H9 (cell line): ENCODE data around the gene HYAL2. TPM values are rescaled to one million over a fixed set of nuclear protein-coding genes. Genes with fewer than 3 reads are reported as not detected.

Experiments used
- DNase-seq: peaks from one replicate; pipeline ENCODE4 v3.0.0-alpha.2; 2017
- H2AFZ ChIP-seq: one replicate; pipeline ENCODE4 v1.6.1; 2013; ENCODE audit warnings: mild to moderate bottlenecking, low read length, control low read depth, moderate library complexity
- H2AK5ac ChIP-seq: 2 replicates; pipeline ENCODE4 v1.6.1; 2013; ENCODE audit warnings: low read length, control low read depth, mixed read lengths; ENCODE audit not compliant: insufficient read length
- H2BK120ac ChIP-seq: one replicate; pipeline ENCODE4 v1.6.1; 2013; ENCODE audit warnings: low read depth, mild to moderate bottlenecking, low read length, control low read depth, inconsistent platforms; ENCODE audit not compliant: poor library complexity, severe bottlenecking
- H2BK12ac ChIP-seq: 2 replicates; pipeline ENCODE4 v1.6.1; 2013; ENCODE audit warnings: low read length, control low read depth, mixed read lengths, low read depth; ENCODE audit not compliant: insufficient read length
- H2BK15ac ChIP-seq: 2 replicates; pipeline ENCODE4 v1.6.1; 2013; ENCODE audit warnings: low read depth, low read length, control low read depth
- H2BK20ac ChIP-seq: one replicate; pipeline ENCODE4 v1.6.1; 2013; ENCODE audit warnings: low read depth, mild to moderate bottlenecking, low read length, control low read depth, inconsistent platforms; ENCODE audit not compliant: poor library complexity, severe bottlenecking
- H2BK5ac ChIP-seq: 2 replicates; pipeline ENCODE4 v1.6.1; 2013; ENCODE audit warnings: low read length, control low read depth, mixed read lengths; ENCODE audit not compliant: insufficient read length
- H3K14ac ChIP-seq: 2 replicates; pipeline ENCODE4 v1.6.1; 2013; ENCODE audit warnings: low read length, control low read depth; ENCODE audit not compliant: insufficient read depth
- H3K18ac ChIP-seq: 2 replicates; pipeline ENCODE4 v1.6.1; 2013; ENCODE audit warnings: low read depth, mild to moderate bottlenecking, mixed read lengths, low read length, control low read depth; ENCODE audit not compliant: insufficient read length
- H3K23ac ChIP-seq: 2 replicates; pipeline ENCODE4 v1.6.1; 2013; ENCODE audit warnings: low read length, control low read depth, mixed read lengths, low read depth; ENCODE audit not compliant: insufficient read length
- H3K23me2 ChIP-seq: 2 replicates; pipeline ENCODE4 v1.6.1; 2013; ENCODE audit warnings: low read depth, mild to moderate bottlenecking, mixed read lengths, low read length, control low read depth; ENCODE audit not compliant: insufficient read length, poor library complexity, severe bottlenecking
- H3K27ac ChIP-seq: 2 replicates; pipeline ENCODE4 v1.5.1; 2013; ENCODE audit warnings: low read length, control low read depth, mixed read lengths, low read depth; ENCODE audit not compliant: insufficient read length
- H3K27me3 ChIP-seq: 2 replicates; pipeline ENCODE4 v1.6.1; 2013; ENCODE audit warnings: low read length, control low read depth, inconsistent platforms; ENCODE audit not compliant: insufficient read depth
- H3K4ac ChIP-seq: 2 replicates; pipeline ENCODE4 v1.6.1; 2013; ENCODE audit warnings: low read depth, mild to moderate bottlenecking, control low read depth, inconsistent platforms, low read length, moderate library complexity
- H3K4me1 ChIP-seq: 2 replicates; pipeline ENCODE4 v1.6.1; 2013; ENCODE audit warnings: low read length, control low read depth, inconsistent platforms; ENCODE audit not compliant: insufficient read depth
- H3K4me2 ChIP-seq: 2 replicates; pipeline ENCODE4 v1.6.1; 2013; ENCODE audit warnings: low read length, control low read depth, mixed read lengths; ENCODE audit not compliant: insufficient read length, insufficient read depth
- H3K56ac ChIP-seq: 2 replicates; pipeline ENCODE4 v1.6.1; 2013; ENCODE audit warnings: low read depth, mild to moderate bottlenecking, mixed read lengths, low read length, control low read depth; ENCODE audit not compliant: insufficient read length
- H3K79me1 ChIP-seq: 2 replicates; pipeline ENCODE4 v1.6.1; 2013; ENCODE audit warnings: low read depth, mild to moderate bottlenecking, moderate library complexity, low read length, control low read depth, inconsistent platforms; ENCODE audit not compliant: insufficient read depth, poor library complexity, severe bottlenecking
- H3K79me2 ChIP-seq: 2 replicates; pipeline ENCODE4 v1.6.1; 2013; ENCODE audit warnings: low read length, control low read depth, inconsistent platforms; ENCODE audit not compliant: insufficient read depth
- H3K9ac ChIP-seq: 2 replicates; pipeline ENCODE4 v1.6.1; 2013; ENCODE audit warnings: low read length, control low read depth, mixed read lengths; ENCODE audit not compliant: insufficient read length; ENCODE audit errors: extremely low read depth
- H3K9me3 ChIP-seq: one replicate; pipeline ENCODE4 v1.6.1; 2013; ENCODE audit warnings: low read depth, low read length, inconsistent platforms; ENCODE audit not compliant: control insufficient read depth
- H3T11ph ChIP-seq: one replicate; pipeline ENCODE4 v1.6.1; 2013; ENCODE audit warnings: mild to moderate bottlenecking, low read length, control low read depth, inconsistent platforms
- H4K20me1 ChIP-seq: one replicate; pipeline ENCODE4 v1.6.1; 2013; ENCODE audit not compliant: control insufficient read depth, insufficient read length, insufficient read depth
- H4K5ac ChIP-seq: 2 replicates; pipeline ENCODE4 v1.6.1; 2013; ENCODE audit warnings: low read depth, mild to moderate bottlenecking, mixed read lengths, low read length, control low read depth; ENCODE audit not compliant: insufficient read length
- H4K8ac ChIP-seq: replicated peaks from 2 replicates; pipeline ENCODE4 v1.6.1; 2013; ENCODE audit warnings: low read length, control low read depth, mixed read lengths, low read depth; ENCODE audit not compliant: insufficient read length
- H4K91ac ChIP-seq: 2 replicates; pipeline ENCODE4 v1.6.1; 2013; ENCODE audit warnings: low read depth, mild to moderate bottlenecking, moderate library complexity, mixed read lengths, low read length, control low read depth; ENCODE audit not compliant: insufficient read length
- H3K27ac Mint-ChIP-seq, 3 experiments: 2 replicates in 2 of 3; 3 replicates in 1 of 3; pipeline ENCODE4 v1.8.0; 2020 to 2021; ENCODE audit warnings: mixed read lengths in 3 of 3, mild to moderate bottlenecking in 1 of 3, moderate library complexity in 1 of 3
- H3K27me3 Mint-ChIP-seq: 2 replicates; pipeline ENCODE4 v1.8.0; 2021; ENCODE audit warnings: low read depth, mild to moderate bottlenecking, moderate library complexity, mixed read lengths
- H3K36me3 Mint-ChIP-seq, 3 experiments: 2 replicates in 2 of 3; 3 replicates in 1 of 3; pipeline ENCODE4 v1.8.0; 2020 to 2021; ENCODE audit warnings: low read depth in 3 of 3, mixed read lengths in 3 of 3; ENCODE audit not compliant: insufficient read depth in 1 of 3
- H3K4me1 Mint-ChIP-seq, 2 experiments: 2 replicates each; pipeline ENCODE4 v1.8.0; 2020; ENCODE audit warnings: mixed read lengths in 2 of 2
- H3K4me3 Mint-ChIP-seq, 2 experiments: 2 replicates in 1 of 2; 3 replicates in 1 of 2; pipeline ENCODE4 v1.8.0; 2020 to 2021; ENCODE audit warnings: mild to moderate bottlenecking in 2 of 2, mixed read lengths in 2 of 2, moderate library complexity in 1 of 2
- H3K9me3 Mint-ChIP-seq, 2 experiments: 2 replicates in 1 of 2; 3 replicates in 1 of 2; pipeline ENCODE4 v1.8.0; 2020; ENCODE audit warnings: mild to moderate bottlenecking in 2 of 2, mixed read lengths in 2 of 2, moderate library complexity in 1 of 2
- CTCF ChIP-seq: fragments of 200-600 bp; sonication (generic); conservative IDR thresholded peaks from 3 replicates; pipeline ENCODE4 v1.8.0; 2021; ENCODE audit warnings: antibody characterized with exemption, mild to moderate bottlenecking
- WGBS: extraction: QIAGEN DNeasy Blood & Tissue Kit; methylation state at CpG from one replicate; pipeline ENCODE4 v1.1.7; 2013; ENCODE audit warnings: missing lambda C conversion rate, low lambda C conversion rate, mixed read lengths; ENCODE audit not compliant: insufficient read length; ENCODE audit errors: extremely low coverage; 5-methylcytosine and 5-hydroxymethylcytosine counted together
- total RNA-seq: library from RNA; stranded (reverse); gene quantifications from 2 replicates; pipeline ENCODE4 v1.2.1, GENCODE V29; 2021

The HYAL2 gene
- total RNA-seq, 1 experiment from 2014 or later = 51.9 TPM

- Mint-ChIP-seq H3K27me3 (no peaks in the 10 kb centered on the region), H3K27ac (peak overlapping the region in 1 of 3 experiments; percentile 82; a peak in 2 of 7 replicates), H3K9me3 (no peaks in the 10 kb centered on the region; a peak in 1 of 5 replicates), H3K36me3 (peaks cover 9 to 21% (median 13%) of the 10 kb centered on the region in 3 experiments; a peak in 6 of 7 replicates), H3K4me1 (peaks cover 16 to 18% of the 10 kb centered on the region in 2 experiments), H3K4me3 (no peak overlapping the region; a peak in 1 of 5 replicates)
- H4K5ac ChIP-seq = no peak overlapping the region
- H4K20me1 ChIP-seq = no peaks in the 10 kb centered on the region
- no peak overlapping the region for H3K18ac ChIP-seq
- H2BK120ac ChIP-seq = no peak overlapping the region
- no peaks in the 10 kb centered on the region for H3K27me3 ChIP-seq
- no peak overlapping the region for H2BK15ac ChIP-seq
- no peak overlapping the region for H2BK5ac ChIP-seq
- no peak overlapping the region for H3K27ac ChIP-seq
- no peak overlapping the region for H3K4me2 ChIP-seq
- TF ChIP-seq CTCF = no peak
- H3K56ac ChIP-seq = no peak overlapping the region
- H3K9ac ChIP-seq = no peak overlapping the region
- no peak overlapping the region for H2AK5ac ChIP-seq
- no peak overlapping the region for H3K14ac ChIP-seq
- no peaks in the 10 kb centered on the region for H3K79me1 ChIP-seq
- H3K4ac ChIP-seq = no peak overlapping the region
- no peak overlapping the region for H4K91ac ChIP-seq
- no peaks in the 10 kb centered on the region for H3K9me3 ChIP-seq
- peaks cover 11% of the 10 kb centered on the region for H3K23me2 ChIP-seq
- H2BK12ac ChIP-seq = no peak overlapping the region
- H2AFZ ChIP-seq = no peak overlapping the region
- no peak overlapping the region for H3K23ac ChIP-seq
- H4K8ac ChIP-seq = no peak overlapping the region
- H2BK20ac ChIP-seq = no peak overlapping the region
- WGBS = no CpG with 5 or more reads among the region's 22 CpGs
- no peaks in the 10 kb centered on the region for H3K4me1 ChIP-seq
- H3T11ph ChIP-seq = no peak overlapping the region
- DNase-seq = no peak
- peaks cover 3% of the 10 kb centered on the region; the same call in 1 of the 2 replicates for H3K79me2 ChIP-seq
Measured at GRCh38 chr3:50294492-50295403, 27.8 kb downstream of the HYAL2 start.
